PC-3 (cell line): Measurements from ENCODE around the gene ARHGAP24. TPM values are rescaled to one million over a fixed set of nuclear protein-coding genes. Genes with fewer than 3 reads are reported as not detected.
"Not testable (repeated sequence)": the region's sequence is repeated elsewhere in the genome, so short reads cannot be mapped to it uniquely, and the experiment has no call there.

Source experiments
- ATAC-seq: fragments of 200-7000 bp; cut with Tn5 transposase; 2 replicates; pipeline ENCODE4 v1.9.1; 2020; ENCODE audit warnings: mild to moderate bottlenecking, moderate library complexity
- BruUV-seq: library from RNA; stranded (reverse); fragments of 400-500 nt; replicated peaks from 2 replicates; lab custom pipeline; 2021; lab: Mats Ljungman, UMichigan
- CTCF ChIA-PET: fragments of 300-600 bp; sonication (Branson Sonifier 250); formaldehyde crosslinking; loops from one replicate; lab custom pipeline; 2022; ENCODE audit warnings: antibody characterized with exemption; lab: Charles Lee
- POLR2A ChIA-PET: fragments of 300-600 bp; sonication (Branson Sonifier 250); formaldehyde crosslinking; loops from one replicate; lab custom pipeline; 2022; ENCODE audit warnings: antibody characterized with exemption; ENCODE audit not compliant: unreplicated experiment; lab: Charles Lee
- DNase-seq: peaks from one replicate; pipeline ENCODE4 v3.0.0-alpha.2; 2015
- H2AFZ ChIP-seq: fragments of 300-600 bp; sonication (generic); 2 replicates; pipeline ENCODE4 v1.6.0; 2016; ENCODE audit warnings: antibody characterized with exemption, low read length
- H3F3A ChIP-seq: fragments of 300-600 bp; sonication (generic); one replicate; pipeline ENCODE4 v1.6.0; 2017; ENCODE audit warnings: antibody characterized with exemption, low read length, control low read depth, mild to moderate bottlenecking; ENCODE audit not compliant: unreplicated experiment
- H3K27ac ChIP-seq: fragments of 300-600 bp; sonication (generic); 2 replicates; pipeline ENCODE4 v1.5.1; 2016; ENCODE audit warnings: mild to moderate bottlenecking, low read length
- H3K27me3 ChIP-seq: fragments of 300-600 bp; sonication (generic); 2 replicates; pipeline ENCODE4 v1.6.1; 2016; ENCODE audit warnings: low read length, mixed read lengths
- H3K36me3 ChIP-seq: fragments of 300-600 bp; sonication (generic); 2 replicates; pipeline ENCODE4 v1.6.1; 2016; ENCODE audit warnings: low read depth, mixed run types, low read length, mixed read lengths
- H3K4me1 ChIP-seq: fragments of 300-600 bp; sonication (generic); 2 replicates; pipeline ENCODE4 v1.5.1; 2016; ENCODE audit warnings: low read length; ENCODE audit not compliant: insufficient read depth
- H3K4me2 ChIP-seq: fragments of 300-600 bp; sonication (generic); 2 replicates; pipeline ENCODE4 v1.6.0; 2016; ENCODE audit warnings: low read length
- H3K4me3 ChIP-seq: fragments of 300-600 bp; sonication (generic); 2 replicates; pipeline ENCODE4 v1.5.1; 2016; ENCODE audit warnings: mild to moderate bottlenecking, low read length, mixed read lengths
- H3K79me2 ChIP-seq: fragments of 300-600 bp; sonication (generic); 2 replicates; pipeline ENCODE4 v1.6.1; 2017; ENCODE audit warnings: low read length, mixed read lengths
- H3K9ac ChIP-seq: fragments of 300-600 bp; sonication (generic); 2 replicates; pipeline ENCODE4 v1.6.0; 2016; ENCODE audit warnings: mild to moderate bottlenecking, low read length
- H3K9me2 ChIP-seq: fragments of 300-600 bp; sonication (generic); replicated peaks from 2 replicates; pipeline ENCODE4 v1.6.1; 2016; ENCODE audit warnings: mixed run types, low read length, mixed read lengths
- H3K9me3 ChIP-seq: fragments of 300-600 bp; sonication (generic); 2 replicates; pipeline ENCODE4 v1.6.1; 2016; ENCODE audit warnings: low read length, mixed read lengths
- H4K20me1 ChIP-seq: fragments of 300-600 bp; sonication (generic); 2 replicates; pipeline ENCODE4 v1.6.1; 2016; ENCODE audit warnings: low read length, mixed read lengths
- CTCF ChIP-seq: fragments of 300-600 bp; sonication (generic); conservative IDR thresholded peaks from 2 replicates; pipeline ENCODE4 v1.5.1; 2017; ENCODE audit warnings: antibody characterized with exemption, low read depth, mild to moderate bottlenecking, low read length
- EZH2 ChIP-seq: fragments of 300-600 bp; sonication (generic); IDR thresholded peaks from one replicate; pipeline ENCODE4 v1.6.1; 2017; ENCODE audit warnings: antibody characterized with exemption, mild to moderate bottlenecking, low read length; ENCODE audit not compliant: unreplicated experiment
- EZH2phosphoT487 ChIP-seq: fragments of 300-600 bp; sonication (generic); IDR thresholded peaks from 2 replicates; pipeline ENCODE4 v1.6.1; 2018; ENCODE audit warnings: mild to moderate bottlenecking, antibody characterized with exemption, low read length, borderline replicate concordance
- intact Hi-C: fragments of 100-400 bp; cut with micrococcal nuclease; formaldehyde crosslinking; loops from 2 replicates; pipeline ENCODE4 v1.9.0; 2023
- total RNA-seq: library from RNA; depleted of rRNA; stranded (reverse); fragments of >200 nt; gene quantifications from 2 replicates; pipeline ENCODE4 v1.2.3, GENCODE V29; 2014

Gene ARHGAP24
- total RNA-seq, 1 experiment from 2014 or later: 7.4 TPM

- Histone ChIP-seq H3K4me1 (no peaks in the 10 kb centered on the region), H3F3A (no peaks in the 10 kb centered on the region), H3K9ac (no peak overlapping the region), H3K4me2 (no peak overlapping the region), H3K27ac (no peak overlapping the region), H3K79me2 (no peaks in the 10 kb centered on the region), H3K9me2 (no peaks in the 10 kb centered on the region), H3K27me3 (no peaks in the 10 kb centered on the region), H3K36me3 (no peaks in the 10 kb centered on the region), H3K4me3 (no peak overlapping the region), H4K20me1 (no peaks in the 10 kb centered on the region), H3K9me3 (no peaks in the 10 kb centered on the region), H2AFZ (no peak overlapping the region)
- BruUV-seq: no TSS peak
- ChIA-PET CTCF (no interaction called here), POLR2A (no interaction called here)
- intact Hi-C loops: no loop called here
- DNase-seq: peak; percentile 12
- TF ChIP-seq EZH2: no peak
- no peak for TF ChIP-seq CTCF
- no peak for TF ChIP-seq EZH2phosphoT487
- ATAC-seq: peak; percentile 42
Observed at GRCh38 chr4:85842540-85842939, 367.6 kb downstream of the ARHGAP24 start.

GRCh38 chr4:85853740-85854139 is 378.8 kb downstream of the ARHGAP24 start:
- H3K36me3 ChIP-seq, H3K4me2 ChIP-seq, POLR2A ChIA-PET, H3K9ac ChIP-seq, H3K9me3 ChIP-seq, BruUV-seq, H2AFZ ChIP-seq, H4K20me1 ChIP-seq, H3K4me1 ChIP-seq, CTCF ChIA-PET, DNase-seq, H3K27ac ChIP-seq, H3F3A ChIP-seq, intact Hi-C loops, H3K79me2 ChIP-seq, ATAC-seq, H3K4me3 ChIP-seq, H3K9me2 ChIP-seq, H3K27me3 ChIP-seq: not testable (repeated sequence)

- ATAC-seq: no peak
- no peaks in the 10 kb centered on the region for H3F3A ChIP-seq
- no peak overlapping the region for H3K27ac ChIP-seq
- H3K27me3 ChIP-seq: no peaks in the 10 kb centered on the region
- H3K79me2 ChIP-seq: no peaks in the 10 kb centered on the region
- H3K4me2 ChIP-seq: no peak overlapping the region
- intact Hi-C loops: no loop called here
- no peaks in the 10 kb centered on the region for H3K9me3 ChIP-seq
- H3K4me1 ChIP-seq: peaks cover 2% of the 10 kb centered on the region
- TF ChIP-seq CTCF: no peak
- TF ChIP-seq EZH2: no peak
- TF ChIP-seq EZH2phosphoT487: no peak
- H3K36me3 ChIP-seq: no peaks in the 10 kb centered on the region
- no peaks in the 10 kb centered on the region for H3K9me2 ChIP-seq
- POLR2A ChIA-PET: no interaction called here
- H2AFZ ChIP-seq: no peak overlapping the region
- no peak overlapping the region for H3K9ac ChIP-seq
- CTCF ChIA-PET: no interaction called here
- BruUV-seq: no TSS peak
- DNase-seq: no peak
- H4K20me1 ChIP-seq: no peaks in the 10 kb centered on the region
- H3K4me3 ChIP-seq: no peak overlapping the region
Observed at GRCh38 chr4:85854546-85854945, 379.6 kb downstream of the ARHGAP24 start.
